Common myeloid progenitor, CD34-positive (primary cell): Measurements from ENCODE around the gene CHAF1A.

Experiments
- CTCF ChIA-PET: fragments of 350-600 bp; sonication (Branson Sonifier 250); formaldehyde crosslinking; loops from one replicate; lab custom pipeline; 2021; ENCODE audit warnings: antibody characterized with exemption; lab: Charles Lee
- POLR2A ChIA-PET: fragments of 350-600 bp; sonication (Branson Sonifier 250); formaldehyde crosslinking; loops from one replicate; lab custom pipeline; 2021; ENCODE audit warnings: antibody characterized with exemption; lab: Charles Lee
- DNase-seq, 3 donors: peaks; one replicate each; pipeline versions ENCODE4 v3.0.0 to v3.0.0-alpha.2; 2013
- H3K27ac ChIP-seq, 2 experiments: 1 replicate in 1 of 2; 2 replicates in 1 of 2; pipeline ENCODE4 v1.7.0; 2013; ENCODE audit warnings: inconsistent platforms in 2 of 2, low read length in 2 of 2, mild to moderate bottlenecking in 2 of 2, low read depth in 1 of 2, moderate library complexity in 1 of 2; ENCODE audit not compliant: severe bottlenecking in 2 of 2, insufficient read depth in 1 of 2, poor library complexity in 1 of 2
- H3K27me3 ChIP-seq, 5 experiments: replicated peaks in 2 of 5; 1 replicate in 3 of 5; 2 replicates in 2 of 5; pipeline versions ENCODE4 v1.6.1 to v1.7.0; 2013; ENCODE audit warnings: low read length in 4 of 5, mild to moderate bottlenecking in 2 of 5, moderate library complexity in 2 of 5, inconsistent platforms in 1 of 5; ENCODE audit not compliant: insufficient read depth in 5 of 5, control insufficient read depth in 4 of 5
- H3K36me3 ChIP-seq, 4 experiments: 1 replicate in 2 of 4; 2 replicates in 2 of 4; pipeline versions ENCODE4 v1.6.1 to v1.7.0; 2013; ENCODE audit warnings: low read length in 3 of 4, control low read depth in 1 of 4, mild to moderate bottlenecking in 1 of 4; ENCODE audit not compliant: control insufficient read depth in 4 of 4, insufficient read depth in 4 of 4
- H3K4me1 ChIP-seq, 4 experiments: 1 replicate in 3 of 4; 2 replicates in 1 of 4; pipeline versions ENCODE4 v1.6.1 to v1.7.1; 2013; ENCODE audit warnings: low read length in 3 of 4, mild to moderate bottlenecking in 3 of 4, control low read depth in 1 of 4, inconsistent platforms in 1 of 4, moderate library complexity in 1 of 4; ENCODE audit not compliant: control insufficient read depth in 4 of 4, insufficient read depth in 4 of 4; ENCODE audit errors: control extremely low read depth in 1 of 4
- H3K4me3 ChIP-seq, 7 experiments: 1 replicate in 4 of 7; 2 replicates in 3 of 7; pipeline versions ENCODE4 v1.5.1 to v1.7.0; 2013; ENCODE audit warnings: mild to moderate bottlenecking in 7 of 7, low read length in 6 of 7, moderate library complexity in 6 of 7, inconsistent platforms in 2 of 7, low read depth in 2 of 7, control low read depth in 1 of 7; ENCODE audit not compliant: insufficient read depth in 4 of 7, control insufficient read depth in 1 of 7; ENCODE audit errors: extremely low read depth in 1 of 7
- H3K9me3 ChIP-seq, 5 experiments: 1 replicate in 4 of 5; 2 replicates in 1 of 5; pipeline versions ENCODE4 v1.6.1 to v1.7.1; 2013; ENCODE audit warnings: low read length in 4 of 5, mild to moderate bottlenecking in 2 of 5, inconsistent platforms in 1 of 5, low read depth in 1 of 5, moderate library complexity in 1 of 5; ENCODE audit not compliant: control insufficient read depth in 4 of 5, insufficient read depth in 2 of 5; ENCODE audit errors: control extremely low read depth in 1 of 5
- WGBS: methylation state at CpG from one replicate; pipeline ENCODE4 v1.1.5; 2013; ENCODE audit not compliant: insufficient coverage; 5-methylcytosine and 5-hydroxymethylcytosine counted together

CHAF1A gene

DNA sequence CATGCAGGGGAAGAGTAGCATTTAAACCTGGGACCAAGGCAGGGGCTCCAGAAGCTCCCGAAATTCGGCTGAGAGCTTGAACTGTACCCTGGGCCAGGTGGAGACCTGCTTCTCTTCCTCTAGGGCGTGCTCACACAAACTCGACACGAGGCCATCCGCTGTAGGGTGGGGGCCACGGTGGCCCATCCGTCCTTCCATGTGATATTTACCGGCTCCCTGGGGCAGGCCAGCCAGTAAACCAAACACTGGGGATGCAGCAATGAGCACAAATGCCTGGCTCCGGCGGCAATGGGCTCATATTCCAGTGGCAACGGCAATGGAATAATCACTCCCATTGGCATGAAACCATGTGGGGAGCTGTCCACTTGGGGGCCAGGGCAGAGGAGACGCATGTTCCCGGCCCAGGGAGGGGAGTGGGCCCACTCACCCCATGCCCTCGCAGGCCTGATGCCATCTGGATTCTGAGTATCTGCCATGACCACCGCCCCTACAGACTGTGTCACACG, 12.9 kb upstream of the CHAF1A start:
- Histone ChIP-seq H3K36me3 (peaks cover under 1 to 47% (median 12%) of the 10 kb centered on the region in 4 experiments), H3K9me3 (no peaks in the 10 kb centered on the region), H3K4me3 (no peak overlapping the region), H3K27ac (no peak overlapping the region), H3K27me3 (no peaks in the 10 kb centered on the region), H3K4me1 (peaks cover 0 to 40% (median 23%) of the 10 kb centered on the region in 4 experiments)
- no peak for DNase-seq
- CTCF ChIA-PET: interaction anchor here (0.9 to 3.7 kb wide), 5 partner anchors 12 to 20 kb away, joined by 3 to 19 read pairs (median 4); partner anchors contain the start of genes CHAF1A and SH3GL1
- POLR2A ChIA-PET: interaction anchor here (1.5 kb wide), 1 partner anchor 11 kb away, joined by 4 read pairs; the partner anchor contains the start of gene SH3GL1
- WGBS: 92% methylated on average over 17 of the region's 17 CpGs

DNA sequence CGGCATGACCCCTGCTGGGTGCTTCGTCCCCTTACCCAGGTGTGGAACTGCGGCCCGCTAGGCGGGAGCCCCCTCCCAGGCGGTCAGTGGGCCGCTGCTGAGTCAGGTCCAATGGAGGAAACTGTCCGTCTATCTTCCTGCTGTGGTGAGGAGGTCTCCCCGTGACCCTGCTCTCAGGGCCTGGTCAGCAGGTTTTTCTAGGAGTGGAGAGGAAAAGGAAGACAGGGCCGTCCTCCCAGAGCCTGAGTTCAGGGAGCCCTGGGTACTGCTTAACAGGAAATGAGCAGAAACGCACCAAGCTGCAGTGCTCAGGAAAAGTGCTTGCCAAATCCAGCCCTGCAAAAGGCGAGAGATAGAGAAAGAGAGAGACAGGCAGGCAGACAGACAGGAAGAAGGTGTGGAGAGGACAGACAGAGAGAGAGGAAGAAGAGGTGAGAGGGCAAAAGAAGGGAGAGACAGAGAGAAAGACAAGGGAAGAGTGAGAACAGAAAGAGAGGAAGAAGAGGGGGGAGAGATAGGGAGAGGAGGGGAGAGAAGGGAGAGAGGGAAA, 12.3 kb upstream of the CHAF1A start:
- CTCF ChIA-PET: interaction anchor here (1.1 to 3.7 kb wide), 7 partner anchors 7 to 40 kb away, joined by 3 to 19 read pairs (median 6); partner anchors contain the start of genes CHAF1A and SH3GL1
- WGBS: 57% methylated on average over 12 of the region's 12 CpGs
- no peaks in the 10 kb centered on the region for H3K27me3 ChIP-seq
- POLR2A ChIA-PET: interaction anchor here (1.5 kb wide), 1 partner anchor 10 kb away, joined by 4 read pairs; the partner anchor contains the start of gene SH3GL1
- peaks cover 5 to 47% (median 14%) of the 10 kb centered on the region in 4 experiments for H3K36me3 ChIP-seq
- no peaks in the 10 kb centered on the region for H3K9me3 ChIP-seq
- H3K4me1 ChIP-seq: peaks cover 0 to 40% (median 23%) of the 10 kb centered on the region in 4 experiments
- peak overlapping the region in 1 of 2 experiments; percentile 63 for H3K27ac ChIP-seq
- H3K4me3 ChIP-seq: peak overlapping the region in 3 of 7 experiments; percentile 19 to 32 (median 23)
- no peak for DNase-seq

DNA sequence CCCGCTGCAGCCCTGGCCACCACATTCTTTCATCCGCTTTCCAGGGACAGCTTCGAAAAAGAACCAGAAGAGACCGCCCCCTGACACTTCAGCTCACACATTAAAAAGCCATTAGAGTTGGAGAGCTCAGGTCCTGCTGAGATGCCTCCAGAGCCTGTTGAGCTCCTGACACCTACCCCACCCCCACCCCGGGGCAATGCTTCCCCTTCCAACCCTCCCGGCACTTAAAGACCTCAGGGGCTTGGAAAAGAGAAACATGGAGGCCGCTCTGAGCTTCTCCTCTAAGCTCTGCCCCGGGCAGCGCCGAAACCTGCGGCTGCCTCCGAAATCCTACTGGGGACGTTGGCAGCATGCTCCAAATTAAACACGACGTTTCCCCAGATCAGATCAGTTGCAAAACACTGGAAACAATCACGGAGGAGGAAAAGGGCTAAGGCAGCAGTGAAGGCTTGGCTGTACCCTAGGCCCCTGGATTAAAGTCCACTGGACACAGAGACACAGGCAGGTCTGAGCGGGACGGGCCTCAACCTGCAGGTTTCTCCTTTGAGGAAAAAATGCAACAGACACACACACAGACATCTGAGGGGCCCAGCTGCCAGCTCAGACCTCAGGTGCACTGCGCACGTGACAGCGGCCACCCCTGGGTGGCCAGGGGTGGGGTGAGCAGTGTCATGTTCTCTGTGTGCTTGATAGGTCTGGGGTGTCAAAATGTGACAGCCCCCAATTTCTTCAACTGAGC, 11.7 kb upstream of the CHAF1A start:
- Histone ChIP-seq H3K36me3 (peaks cover 7 to 45% (median 14%) of the 10 kb centered on the region in 4 experiments), H3K4me3 (peak overlapping the region in 2 of 7 experiments; percentile 19 to 23), H3K4me1 (peaks cover 0 to 39% (median 23%) of the 10 kb centered on the region in 4 experiments), H3K27ac (peak overlapping the region in 1 of 2 experiments; percentile 63), H3K27me3 (no peaks in the 10 kb centered on the region), H3K9me3 (no peaks in the 10 kb centered on the region)
- POLR2A ChIA-PET: interaction anchor here (0.8 to 1.8 kb wide), 3 partner anchors 9 to 124 kb away, joined by 3 to 6 read pairs (median 4); partner anchors contain the start of gene SH3GL1
- 63% methylated on average over 15 of the region's 21 CpGs for WGBS
- CTCF ChIA-PET: interaction anchor here (1.1 to 6.2 kb wide), 7 partner anchors 8 to 39 kb away, joined by 3 to 22 read pairs (median 6); partner anchors contain the start of genes CHAF1A and SH3GL1
- DNase-seq: no peak

DNA sequence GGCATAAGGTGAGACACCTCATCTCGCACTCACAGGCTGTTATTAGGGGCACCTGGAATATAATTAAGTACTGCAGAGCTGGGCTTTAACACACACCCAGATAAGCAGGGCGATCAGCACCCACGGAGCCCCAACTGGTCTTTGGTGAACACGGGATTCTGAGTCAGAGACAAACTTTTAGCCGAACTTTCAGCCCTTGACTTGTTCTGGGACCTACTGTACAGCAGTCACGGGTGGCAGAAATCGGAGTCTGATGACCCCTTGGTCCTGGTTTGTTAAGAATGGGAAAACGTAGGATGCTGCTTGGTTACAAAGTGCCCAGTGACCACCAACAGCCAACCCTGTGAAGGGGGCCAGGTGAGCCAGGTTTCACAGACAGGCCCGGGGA, 11.1 kb upstream of the CHAF1A start:
- Histone ChIP-seq H3K9me3 (no peaks in the 10 kb centered on the region), H3K27me3 (no peaks in the 10 kb centered on the region), H3K27ac (peak overlapping the region in 1 of 2 experiments; percentile 49), H3K36me3 (peaks cover 7 to 43% (median 13%) of the 10 kb centered on the region in 4 experiments), H3K4me1 (peaks cover 0 to 34% (median 21%) of the 10 kb centered on the region in 4 experiments), H3K4me3 (no peak overlapping the region)
- WGBS: 89% methylated on average over 8 of the region's 9 CpGs
- ChIA-PET CTCF (interaction anchor here (1.0 to 6.2 kb wide), 8 partner anchors 8 to 39 kb away, joined by 3 to 22 read pairs (median 5); partner anchors contain the start of genes CHAF1A and SH3GL1), POLR2A (interaction anchor here (0.8 to 1.8 kb wide), 2 partner anchors 10 to 124 kb away, joined by 3 to 6 read pairs; no protein-coding TSS in a partner anchor)
- no peak for DNase-seq

DNA sequence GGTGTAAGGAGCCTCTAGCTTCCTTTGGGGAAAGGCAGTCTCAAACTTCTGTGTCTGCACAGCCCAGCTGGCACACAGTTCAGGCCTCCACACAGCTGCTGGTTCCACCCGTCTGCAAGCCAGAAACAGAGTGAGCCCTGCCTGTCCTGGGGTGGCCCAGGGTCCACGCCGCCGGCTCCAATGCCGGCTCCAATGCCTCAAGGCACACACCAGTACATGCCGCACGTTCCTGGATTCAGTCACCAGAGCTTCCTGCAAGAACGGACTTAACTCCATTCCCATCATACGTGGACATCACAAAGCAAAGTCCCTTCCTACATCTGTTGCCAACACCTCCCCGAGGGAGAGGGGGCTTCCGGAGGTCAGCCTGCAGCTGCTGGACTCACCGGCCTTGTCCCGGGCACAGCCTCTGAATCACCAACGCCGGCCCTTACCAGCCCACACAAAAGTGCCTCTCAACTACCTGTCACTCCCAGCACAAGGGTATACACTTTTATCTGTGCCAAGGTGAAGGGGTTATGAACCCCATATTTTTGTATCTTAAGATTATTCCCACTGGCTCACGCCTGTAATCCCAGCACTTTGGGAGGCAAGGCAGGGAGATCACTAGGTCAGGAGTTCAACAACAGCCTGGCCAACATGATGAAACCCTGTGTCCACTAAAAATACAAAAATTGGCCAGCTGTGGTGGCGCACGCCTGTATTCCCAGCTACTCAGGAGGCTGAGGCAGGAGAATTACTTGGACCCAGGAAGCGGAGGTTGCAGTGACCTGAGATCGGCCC, 10.5 kb upstream of the CHAF1A start:
- no peak overlapping the region for H3K27ac ChIP-seq
- no peak overlapping the region for H3K4me3 ChIP-seq
- H3K36me3 ChIP-seq: peaks cover 7 to 46% (median 14%) of the 10 kb centered on the region in 4 experiments
- H3K9me3 ChIP-seq: no peaks in the 10 kb centered on the region
- H3K4me1 ChIP-seq: peaks cover 0 to 34% (median 21%) of the 10 kb centered on the region in 4 experiments
- DNase-seq: no peak
- no peaks in the 10 kb centered on the region for H3K27me3 ChIP-seq
- POLR2A ChIA-PET: interaction anchor here (1.8 kb wide), 1 partner anchor 11 kb away, joined by 6 read pairs; no protein-coding TSS in a partner anchor
- 100% methylated on average over 15 of the region's 20 CpGs for WGBS
- CTCF ChIA-PET: interaction anchor here (1.0 to 6.2 kb wide), 5 partner anchors 9 to 25 kb away, joined by 3 to 22 read pairs (median 6); partner anchors contain the start of genes CHAF1A and SH3GL1

DNA sequence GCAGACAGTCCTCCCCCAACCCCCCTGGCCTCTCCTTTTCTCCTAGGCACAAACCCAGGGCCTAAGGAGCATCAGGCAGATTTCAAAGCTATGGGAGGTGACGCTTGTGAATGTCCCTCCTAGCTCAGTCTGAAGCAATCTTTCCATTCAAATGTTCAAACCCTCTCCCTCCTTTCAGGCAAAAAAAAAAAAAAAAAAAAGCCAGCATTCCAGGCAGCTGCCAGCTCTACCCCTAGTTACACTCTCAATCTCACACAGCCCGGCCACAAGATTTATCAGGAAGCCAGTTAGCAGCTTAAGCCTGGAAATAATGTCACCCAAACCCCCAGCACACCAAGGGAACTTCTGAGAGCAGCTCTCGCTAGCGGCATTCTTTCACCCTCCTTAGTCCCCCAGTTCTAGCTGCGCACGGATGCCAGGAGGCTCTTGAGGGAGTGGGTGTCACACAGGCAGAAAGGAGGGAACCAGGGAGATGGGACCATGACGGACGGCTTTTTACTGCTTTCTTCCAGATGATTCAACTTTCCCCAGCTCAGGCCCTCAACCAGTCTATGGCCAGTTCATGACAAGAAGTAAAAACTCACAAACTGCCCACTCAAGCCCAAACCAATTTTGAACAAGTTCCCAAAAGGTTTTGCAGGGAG, 8.4 kb upstream of the CHAF1A start:
- WGBS: 95% methylated on average over 5 of the region's 8 CpGs
- Histone ChIP-seq H3K36me3 (peaks cover 7 to 46% (median 14%) of the 10 kb centered on the region in 4 experiments), H3K4me3 (no peak overlapping the region), H3K9me3 (no peaks in the 10 kb centered on the region), H3K27me3 (no peaks in the 10 kb centered on the region), H3K27ac (no peak overlapping the region), H3K4me1 (peaks cover 0 to 40% (median 25%) of the 10 kb centered on the region in 4 experiments)
- CTCF ChIA-PET: interaction anchor here (0.6 to 6.2 kb wide), 5 partner anchors 9 to 967 kb away, joined by 3 to 22 read pairs (median 4); no protein-coding TSS in a partner anchor
- no peak for DNase-seq
- POLR2A ChIA-PET: interaction anchor here (1.1 kb wide), 1 partner anchor 51 kb away, joined by 3 read pairs; no protein-coding TSS in a partner anchor
